Renal cortical epithelial cell (primary cell): ENCODE measurements around the gene PEX14. TPM values are rescaled to one million over a fixed set of nuclear protein-coding genes. Genes with fewer than 3 reads are reported as not detected.
A peak's percentile ranks its signal among the peaks of the same experiment; 100 is the strongest.

Experiments
- DNase-seq: peaks from one replicate; pipeline ENCODE4 v3.0.0-alpha.2; 2011; ENCODE audit warnings: low read depth
- total RNA-seq: library from RNA; depleted of rRNA; stranded (reverse); fragments of >200 nt; gene quantifications from 2 replicates; pipeline ENCODE4 v1.2.3, GENCODE V29; 2014

The PEX14 gene
- total RNA-seq, 1 donor from 2014 or later: 26.1 TPM

DNA sequence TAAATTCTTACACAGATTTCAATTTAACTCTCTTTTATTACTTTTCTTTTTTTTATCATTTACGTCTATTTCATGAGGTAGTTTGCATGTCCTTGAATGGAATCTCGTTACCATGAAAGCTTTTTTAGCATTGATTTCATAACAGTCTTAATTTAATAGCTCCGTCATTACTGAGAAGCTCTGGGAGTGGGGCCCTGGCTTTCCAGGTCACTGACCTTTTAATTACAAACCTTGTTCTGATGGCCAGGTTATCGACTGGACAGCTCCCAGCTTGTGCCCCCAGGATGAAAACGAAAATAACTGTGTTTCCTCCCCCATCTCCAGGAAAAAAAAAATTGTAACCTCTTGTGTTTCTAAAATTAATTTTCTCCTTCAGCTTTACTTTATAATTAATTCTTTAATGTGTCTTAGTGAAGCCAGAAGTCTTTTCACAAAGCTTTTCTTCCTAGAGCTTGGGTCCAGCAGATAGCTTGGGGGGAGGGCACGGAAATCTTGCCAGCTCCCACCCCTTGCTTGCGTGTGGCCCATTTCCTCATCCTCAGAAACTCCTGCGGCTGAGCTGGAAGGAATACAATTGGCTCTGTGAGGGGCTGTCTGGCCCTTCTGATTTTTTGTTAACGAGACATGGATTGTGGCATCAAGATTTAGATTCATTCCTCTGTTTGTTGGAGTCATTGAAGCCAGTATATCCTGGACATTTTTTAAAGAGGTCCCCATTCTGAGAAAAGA lies 65.7 kb downstream of the PEX14 start:
- DNase-seq: no peak

DNA sequence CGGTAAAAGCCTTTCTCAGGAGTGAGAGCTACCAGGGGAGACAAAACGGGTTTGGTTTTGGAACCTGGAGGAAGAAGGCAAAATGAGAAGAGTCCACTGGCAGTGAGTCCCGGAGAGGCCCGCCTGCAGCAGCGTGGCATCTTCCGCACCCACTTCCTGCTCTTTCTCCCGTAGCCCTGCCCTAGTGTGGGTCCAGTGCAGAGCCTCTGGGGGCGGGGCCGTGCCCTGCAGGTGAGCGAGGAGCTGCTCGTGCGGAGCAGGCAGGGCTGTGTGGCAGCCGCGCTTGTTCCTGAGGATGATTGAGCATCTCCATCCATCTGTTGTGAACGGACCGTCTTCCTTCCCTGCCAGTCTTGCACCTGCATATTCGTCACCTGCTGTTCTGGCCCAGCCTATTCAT lies 66.5 kb downstream of the PEX14 start:
- DNase-seq: no peak

DNA sequence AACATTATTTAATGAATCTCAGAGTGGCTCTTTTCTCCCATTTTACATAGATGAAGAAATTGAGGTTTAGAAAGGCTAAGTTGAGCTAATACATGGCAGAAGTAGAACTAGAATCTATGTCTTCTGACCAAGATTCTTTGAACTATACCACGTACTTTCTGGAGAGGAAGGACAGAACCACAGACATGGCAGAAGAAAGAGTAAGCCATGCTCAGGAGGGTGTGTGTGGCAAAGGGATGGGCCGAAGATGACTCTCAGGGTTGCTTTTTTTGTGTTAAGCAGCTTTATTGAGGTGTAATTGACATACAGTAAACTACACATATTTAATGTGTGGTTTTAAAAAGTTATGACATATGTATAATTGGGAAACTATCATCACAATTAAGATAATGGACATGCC lies 69.5 kb downstream of the PEX14 start:
- no peak for DNase-seq

DNA sequence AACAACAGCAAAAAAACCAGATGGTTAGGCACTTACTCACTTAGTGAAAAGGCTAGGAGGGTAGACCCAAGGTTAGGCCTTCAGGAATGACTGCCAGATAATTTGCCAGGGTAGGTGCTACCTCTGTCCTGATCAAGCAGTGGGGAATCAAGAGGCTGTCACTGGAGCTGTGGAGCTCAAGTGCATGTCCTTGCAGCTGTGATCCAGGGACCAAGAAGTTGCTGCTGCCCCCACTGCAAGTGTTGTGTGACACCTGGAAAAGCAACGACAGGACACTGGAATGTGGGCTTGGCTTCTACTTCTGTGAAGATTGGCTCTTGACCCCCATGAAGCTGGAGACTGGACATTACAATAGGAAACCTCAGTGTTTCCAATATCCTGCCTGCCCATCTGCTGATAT lies 72.1 kb downstream of the PEX14 start:
- DNase-seq: no peak

DNA sequence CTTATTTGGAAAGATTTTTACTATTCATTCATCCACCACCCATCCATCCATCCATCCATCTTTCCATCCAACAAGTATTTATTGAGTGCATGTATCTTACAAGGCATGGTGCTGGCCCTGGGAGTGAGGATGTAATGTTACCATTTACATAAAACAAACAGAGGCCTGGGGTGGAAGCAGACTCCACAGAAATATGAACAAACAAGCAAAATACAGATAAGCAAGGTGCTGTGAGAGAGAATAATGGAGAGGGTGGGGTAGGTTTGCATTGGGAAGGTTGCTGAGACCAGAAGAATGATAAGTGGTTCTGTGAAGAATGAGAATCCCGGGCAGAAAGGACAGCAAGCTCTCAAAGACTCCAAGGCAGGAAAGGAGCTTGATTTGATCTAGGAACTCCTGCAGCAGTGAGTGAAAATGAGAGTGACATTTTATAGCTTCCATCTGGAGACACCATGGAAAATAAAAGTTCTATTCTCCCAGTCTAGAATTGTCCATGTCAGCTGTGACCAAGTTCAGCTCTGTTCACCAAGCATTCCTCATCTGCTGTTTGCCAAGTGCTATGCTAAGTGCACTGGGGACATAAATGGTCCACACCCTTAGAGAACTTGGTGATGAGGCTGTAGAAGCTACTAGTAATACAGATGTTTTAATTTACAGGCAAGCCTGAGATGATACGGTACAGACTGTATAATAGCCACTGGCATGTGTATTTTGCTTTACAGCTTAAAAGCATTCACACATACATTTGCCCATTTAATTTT lies 75.3 kb downstream of the PEX14 start:
- DNase-seq: no peak

DNA sequence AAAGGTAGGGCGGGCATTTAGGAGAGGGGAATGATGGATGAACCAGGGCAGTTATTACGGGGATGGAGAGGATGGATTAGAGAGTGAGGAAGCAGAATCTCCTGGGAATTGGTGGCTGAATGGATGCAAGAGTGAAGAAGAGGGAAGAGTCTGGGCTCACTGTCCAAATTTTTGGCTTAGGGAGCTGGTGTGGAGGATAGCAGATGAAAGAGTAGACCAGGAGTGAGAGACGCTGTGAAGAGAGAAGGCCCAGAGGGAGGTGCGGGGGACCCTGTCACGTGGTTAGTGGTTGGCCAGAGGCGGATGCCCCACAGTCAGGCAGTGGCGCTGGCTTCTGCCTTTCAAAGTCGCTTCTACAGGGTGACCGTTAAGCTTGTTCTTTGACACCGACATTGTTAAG lies 78.4 kb downstream of the PEX14 start:
- no peak for DNase-seq

DNA sequence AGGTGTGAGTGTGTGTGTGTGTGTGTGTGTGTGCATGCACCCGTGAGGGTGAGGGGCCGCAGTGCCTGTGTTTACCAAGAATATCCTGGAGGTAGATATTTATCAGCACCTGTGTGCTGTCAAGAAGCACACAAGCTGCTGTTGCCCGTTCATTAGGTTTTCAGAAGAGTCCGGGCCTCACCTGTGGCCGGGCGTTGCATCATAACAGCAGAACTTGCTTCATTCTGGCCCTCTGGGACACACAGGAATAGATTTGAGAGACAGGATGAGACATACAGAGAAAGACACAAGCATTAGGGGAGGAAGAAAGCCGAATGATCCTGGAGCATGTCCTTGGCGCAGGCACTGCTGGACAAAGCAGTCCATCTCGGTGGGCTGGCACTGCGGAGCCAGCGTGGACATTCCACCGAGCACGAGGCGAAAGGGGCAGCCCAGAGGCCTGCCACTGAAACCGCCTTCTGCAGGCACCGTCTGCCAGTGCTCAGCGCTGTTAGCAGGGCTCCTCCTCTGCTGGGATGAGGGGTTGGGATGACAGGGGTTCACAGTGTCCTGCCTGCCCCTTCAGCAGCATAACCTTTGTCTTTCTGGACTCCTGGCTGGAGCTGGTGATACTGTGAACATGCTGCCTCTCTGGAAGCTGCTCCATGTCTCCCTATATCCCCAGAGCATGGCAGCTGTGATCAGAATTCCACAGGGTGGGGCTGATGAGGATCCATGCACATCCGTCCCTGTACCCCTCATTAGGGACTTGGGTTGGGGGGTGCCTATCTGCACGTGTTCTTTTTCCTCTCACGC lies 81.1 kb downstream of the PEX14 start:
- peak; percentile 26 for DNase-seq

DNA sequence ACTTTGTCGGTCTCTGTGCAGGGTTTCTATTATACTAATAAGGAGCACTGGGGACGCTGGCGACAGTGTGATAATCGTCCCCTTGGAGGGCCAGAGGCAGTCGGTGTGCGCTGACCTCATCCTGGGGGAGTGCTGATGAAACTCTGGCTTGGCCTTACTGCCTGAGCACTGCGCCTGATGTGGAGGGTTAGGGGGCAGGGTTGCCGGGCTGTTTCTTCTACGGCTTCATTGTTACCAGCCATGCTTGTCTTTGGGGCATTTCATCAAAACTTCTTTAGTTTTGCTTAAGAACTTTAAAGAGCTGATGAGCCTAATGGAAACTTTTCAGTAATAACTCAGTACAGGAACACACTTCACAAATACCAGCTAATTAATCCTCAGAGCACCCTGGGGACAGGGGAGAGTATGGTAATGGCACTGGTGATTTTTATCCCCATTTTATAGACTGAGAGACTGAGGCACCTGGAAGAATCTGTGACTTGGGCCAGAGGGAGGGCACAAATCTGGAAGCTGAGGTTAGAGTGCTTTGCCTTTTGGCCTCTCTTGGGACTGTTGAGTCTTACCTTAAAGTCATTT lies 81.8 kb downstream of the PEX14 start:
- DNase-seq: no peak

DNA sequence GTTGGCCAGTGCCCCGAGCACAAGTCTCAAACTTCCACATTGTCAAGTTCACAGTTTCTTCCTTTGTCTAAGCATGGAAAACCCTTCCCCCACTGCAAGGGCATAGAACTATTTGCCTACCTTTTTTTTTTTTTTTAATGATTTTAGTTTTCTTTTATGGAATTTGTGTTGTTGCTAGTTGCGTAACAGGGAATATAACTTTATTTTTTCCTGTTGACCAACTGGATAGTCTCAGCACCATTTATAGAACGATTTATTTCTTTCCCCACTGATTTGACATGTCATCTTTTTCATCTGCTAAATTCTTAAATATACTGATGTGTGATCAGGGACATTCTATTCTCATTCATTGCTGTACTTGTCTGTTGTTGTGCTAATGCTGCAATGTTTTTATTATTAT lies 83.0 kb downstream of the PEX14 start:
- no peak for DNase-seq

DNA sequence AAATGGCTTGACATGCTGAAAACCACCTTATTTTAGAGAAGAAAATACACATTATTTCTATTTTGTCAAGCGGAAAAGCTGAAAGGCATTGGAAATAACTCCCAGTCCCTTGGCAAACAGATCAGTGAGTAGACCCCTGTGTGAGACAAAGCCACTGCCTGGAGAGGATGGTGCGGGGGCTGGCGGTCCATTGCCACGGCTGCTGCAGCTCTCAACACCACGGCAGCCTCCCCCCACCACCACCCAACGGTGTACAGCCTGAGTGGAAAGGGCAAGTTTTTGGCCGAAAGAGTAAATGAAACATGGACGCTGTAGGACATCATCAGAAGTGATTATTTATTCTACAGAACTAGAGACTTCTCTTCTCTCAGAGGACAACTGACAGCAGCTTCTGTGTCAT lies 84.6 kb downstream of the PEX14 start:
- no peak for DNase-seq

DNA sequence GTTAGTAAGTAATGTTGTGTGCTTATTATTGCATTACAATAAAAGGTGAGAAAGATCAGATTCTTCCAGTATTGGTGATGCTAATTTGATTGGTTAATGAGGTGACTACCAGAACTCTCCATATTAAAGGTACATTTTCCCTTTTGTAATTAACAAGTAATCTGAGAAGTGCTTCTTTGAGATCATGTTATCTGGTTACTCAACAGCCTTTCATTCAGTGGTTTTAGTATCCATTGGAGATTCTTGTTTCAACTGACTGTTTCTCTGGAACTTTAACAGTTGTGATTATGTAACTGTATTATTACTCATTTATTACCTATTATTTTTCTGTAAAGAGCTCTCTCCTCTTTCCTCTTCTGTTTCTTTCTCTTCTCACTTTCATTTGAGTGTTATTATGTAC lies 86.7 kb downstream of the PEX14 start:
- DNase-seq: peak; percentile 82

DNA sequence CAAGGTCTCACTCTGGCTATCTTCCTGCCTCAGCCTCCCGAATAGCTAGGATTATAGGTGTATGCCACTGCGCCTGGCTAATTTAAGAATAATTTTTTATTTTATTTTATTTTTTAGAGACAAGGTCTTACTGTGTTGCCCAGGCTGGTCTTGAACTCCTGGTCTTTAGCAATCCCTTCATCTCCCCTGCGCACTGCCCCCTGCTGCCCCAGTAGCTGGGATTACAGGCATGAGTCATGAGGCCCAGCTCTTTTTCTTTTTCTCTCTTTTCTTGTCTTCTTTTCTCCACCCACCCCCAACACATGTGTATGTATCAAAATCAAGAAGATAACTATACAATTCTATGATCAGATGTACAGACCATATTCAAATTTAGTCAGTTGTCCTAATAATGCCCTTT lies 87.2 kb downstream of the PEX14 start:
- no peak for DNase-seq

DNA sequence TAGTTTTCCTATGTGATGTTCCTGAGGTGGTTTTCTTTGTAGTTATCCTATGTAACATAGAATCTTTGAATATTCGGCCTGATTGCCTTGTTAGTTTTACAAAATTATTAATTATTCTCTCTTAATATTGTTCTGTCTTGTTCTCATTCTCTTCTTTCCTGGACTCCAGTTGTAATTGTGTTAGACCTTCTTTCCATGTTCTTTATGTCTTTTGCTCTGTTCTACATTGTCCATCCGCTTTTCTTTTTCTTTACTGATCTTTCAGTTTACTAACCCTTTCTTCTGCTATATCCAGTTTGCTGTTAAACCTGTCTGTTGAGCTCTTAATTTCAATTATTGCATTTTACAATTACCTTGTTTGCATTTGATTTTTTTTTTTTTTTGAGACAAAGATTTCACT lies 89.3 kb downstream of the PEX14 start:
- no peak for DNase-seq

DNA sequence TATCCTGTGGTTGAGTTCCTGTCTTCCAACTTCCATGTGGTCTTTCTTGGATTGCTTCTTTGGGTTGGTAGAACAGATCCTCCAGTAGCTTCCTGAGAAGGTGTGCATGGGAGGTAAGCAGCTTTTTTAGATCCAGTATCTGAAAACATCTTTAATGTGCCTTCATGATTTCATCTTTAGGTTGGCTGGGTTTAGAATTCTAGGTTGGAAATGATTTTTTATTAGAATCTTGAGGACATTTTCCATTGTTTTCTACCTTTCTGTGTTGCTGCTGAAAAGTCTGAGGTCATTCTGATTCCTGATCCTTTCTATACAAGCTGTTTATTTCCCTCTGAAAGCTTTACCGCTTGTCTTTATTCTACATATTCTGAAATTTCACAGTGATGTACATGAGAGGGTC lies 94.8 kb downstream of the PEX14 start:
- no peak for DNase-seq

DNA sequence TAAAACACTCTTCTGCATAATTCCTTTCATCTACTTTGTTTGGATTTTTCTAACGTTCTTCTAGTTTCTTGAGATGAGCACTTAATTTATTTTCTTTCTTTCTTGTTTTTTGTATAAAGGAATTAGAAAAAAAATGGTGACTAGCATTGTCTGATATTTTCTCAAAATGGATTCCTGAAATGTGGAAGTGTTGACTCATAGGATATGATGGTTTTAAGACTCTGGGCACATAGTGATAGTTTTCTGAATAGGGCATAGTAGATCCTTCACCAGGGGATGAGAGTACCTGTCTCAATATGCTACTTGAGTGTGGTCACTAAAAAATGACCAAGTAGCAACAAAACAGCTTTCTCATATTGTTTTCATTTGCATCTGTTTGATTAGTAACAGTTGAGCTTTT lies 100.9 kb downstream of the PEX14 start:
- DNase-seq: peak; percentile 74

DNA sequence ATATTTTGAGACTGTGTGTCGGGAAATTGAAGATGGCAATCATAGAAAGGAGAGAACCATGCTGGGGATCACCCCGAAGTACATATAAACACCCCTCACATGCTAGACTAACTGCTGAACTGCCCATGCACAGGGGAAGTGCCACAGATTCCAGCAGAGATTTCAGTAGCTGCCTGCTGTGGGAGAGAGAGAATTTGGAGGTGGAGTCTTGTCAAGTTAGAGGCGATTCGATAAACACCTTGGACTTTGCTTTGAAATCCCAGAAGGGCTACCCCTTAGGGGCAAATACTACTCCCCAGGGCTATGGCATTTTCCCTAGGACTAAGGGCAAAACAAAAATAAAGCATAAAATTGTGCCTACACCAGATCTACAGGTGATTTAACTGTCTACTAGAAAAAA lies 103.3 kb downstream of the PEX14 start:
- no peak for DNase-seq

DNA sequence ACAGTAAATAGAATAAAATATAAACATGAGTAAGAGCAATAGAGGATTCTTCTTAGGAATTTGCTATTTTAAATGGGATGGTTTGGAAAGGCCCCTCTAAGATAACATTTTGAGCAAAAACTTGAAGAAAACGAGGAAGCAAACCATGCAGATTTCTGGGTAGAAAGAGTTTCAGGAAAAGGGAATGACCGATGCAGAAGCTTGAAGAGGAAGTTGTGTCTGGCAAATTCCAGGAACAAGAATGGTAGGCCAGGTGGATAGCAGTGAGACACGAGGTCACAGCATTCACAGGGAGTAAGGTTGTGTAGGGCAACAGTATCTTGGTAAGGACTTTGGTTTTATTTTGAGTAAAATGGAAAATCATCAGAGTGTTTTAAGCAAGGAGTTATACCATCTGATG lies 108.9 kb downstream of the PEX14 start:
- no peak for DNase-seq

DNA sequence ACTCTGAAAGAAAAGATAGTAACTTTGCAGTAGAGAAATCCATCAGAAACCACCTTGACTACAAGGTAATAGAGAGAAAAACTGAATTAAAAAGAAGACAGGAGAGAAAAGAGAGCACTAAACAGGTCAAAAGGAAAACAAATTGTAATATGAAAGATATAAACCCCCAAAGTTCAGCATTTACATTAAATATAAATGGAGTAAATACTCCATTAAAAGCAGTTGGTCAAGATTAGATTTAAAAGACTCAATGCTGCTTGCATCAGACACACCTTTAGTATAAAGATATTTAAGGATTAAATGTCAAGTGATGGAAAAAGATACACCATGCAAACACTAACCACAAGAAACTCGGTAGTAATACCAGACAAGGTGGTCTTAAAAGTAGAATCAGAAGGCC lies 110.5 kb downstream of the PEX14 start:
- DNase-seq: no peak

DNA sequence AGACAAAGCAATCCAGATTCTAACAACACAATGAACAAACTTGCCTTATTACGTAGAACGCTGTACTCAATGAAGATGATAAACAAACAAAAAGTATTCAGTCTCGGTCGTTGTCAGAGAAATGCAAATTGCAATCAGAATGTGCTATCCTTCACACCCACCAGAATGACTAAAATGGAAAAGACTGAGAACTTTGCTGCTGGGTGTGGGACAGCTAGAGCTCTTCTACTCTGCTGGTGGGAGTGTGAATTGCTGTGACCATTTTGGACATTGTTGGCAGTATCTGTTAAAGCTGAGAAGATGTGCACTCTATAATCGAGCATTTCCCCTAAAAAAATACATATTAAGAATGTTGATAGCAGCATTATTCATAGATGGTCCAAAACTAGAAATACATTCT lies 111.4 kb downstream of the PEX14 start:
- no peak for DNase-seq

DNA sequence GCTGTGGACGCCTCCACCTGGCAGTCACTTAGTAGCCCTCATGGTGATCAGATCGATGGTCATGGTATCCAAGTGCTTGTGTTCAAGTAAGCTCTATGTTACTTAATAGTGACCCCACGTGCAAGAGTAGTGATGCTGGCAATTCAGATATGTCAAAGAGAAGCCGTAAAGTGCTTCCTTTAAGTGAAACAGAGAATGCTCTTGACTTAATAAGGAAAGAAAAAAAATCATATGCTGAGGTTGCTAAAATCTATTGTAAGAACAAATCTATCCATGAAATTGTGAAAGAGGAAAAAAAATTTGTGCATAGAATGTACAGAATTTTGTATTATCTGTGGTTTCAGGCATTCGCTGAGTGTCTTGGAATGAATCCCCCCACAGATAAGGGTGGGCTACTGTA lies 113.9 kb downstream of the PEX14 start:
- no peak for DNase-seq

DNA sequence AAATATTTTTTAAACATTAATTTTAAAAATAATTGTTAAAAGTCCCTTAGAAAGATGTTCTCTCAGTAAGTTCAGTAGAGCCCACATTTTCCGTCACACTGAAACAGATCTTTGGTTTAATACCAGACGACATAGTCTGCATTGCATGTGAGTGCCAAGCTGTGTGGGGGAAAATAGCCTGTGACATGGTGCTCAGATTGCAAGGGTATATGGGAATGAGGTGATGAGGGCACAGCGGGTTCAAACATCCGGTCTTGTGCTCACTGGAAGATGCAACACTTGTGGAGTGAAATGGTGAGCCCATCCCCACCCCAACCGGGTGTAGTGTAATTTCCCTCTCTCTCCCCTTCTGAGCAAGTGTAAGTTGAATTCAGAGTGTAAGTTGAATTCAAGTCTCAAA lies 114.3 kb downstream of the PEX14 start:
- no peak for DNase-seq

DNA sequence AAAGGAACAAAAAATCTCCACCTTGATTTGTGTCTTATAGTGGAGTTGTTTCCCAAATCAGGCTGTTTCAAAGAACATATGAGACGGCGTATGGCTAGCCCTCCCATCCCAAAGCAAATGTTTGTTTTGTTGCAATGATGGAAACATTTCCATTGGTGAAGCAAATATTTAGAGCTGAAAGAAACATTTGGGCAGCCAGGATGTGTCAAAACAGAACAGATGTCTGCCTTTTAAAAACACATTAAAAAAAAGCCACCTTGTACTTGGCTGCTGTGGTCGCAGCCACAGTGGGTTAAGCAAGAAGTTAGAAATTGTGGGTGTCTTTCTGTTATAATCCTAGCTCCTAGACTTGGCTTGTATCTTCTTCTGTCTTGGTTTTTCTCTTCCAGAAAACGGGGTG lies 116.3 kb downstream of the PEX14 start:
- no peak for DNase-seq

DNA sequence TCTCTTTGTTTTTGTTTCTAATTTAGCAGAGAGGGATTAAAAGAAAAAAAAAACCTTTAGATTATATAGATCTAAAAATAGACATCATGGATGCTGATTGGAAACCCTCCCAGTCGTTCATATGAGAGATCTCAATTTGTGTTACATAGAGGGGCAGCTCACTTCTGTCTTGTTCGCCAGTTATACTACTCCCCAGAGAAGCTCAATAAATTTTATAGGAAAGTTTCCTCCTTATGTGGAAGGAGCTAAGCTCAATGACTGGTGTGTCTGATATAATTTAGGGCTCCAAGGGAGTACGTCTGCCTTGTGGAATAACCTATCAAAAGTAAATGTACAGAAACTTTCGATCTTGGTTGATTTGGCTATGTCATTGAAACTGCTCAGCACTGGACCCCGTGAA lies 117.6 kb downstream of the PEX14 start:
- DNase-seq: no peak
